IMR-90 (cell line): ENCODE data around the gene COL20A1. TPM values are rescaled to one million over a fixed set of nuclear protein-coding genes. Genes with fewer than 3 reads are reported as not detected.

ENCODE experiments used
- ATAC-seq: fragments of 200-7000 bp; cut with Tn5 transposase; 2 replicates; pipeline ENCODE4 v1.9.1; 2020; ENCODE audit warnings: low read depth, mild to moderate bottlenecking, moderate library complexity
- BruUV-seq: library from RNA; stranded (reverse); fragments of 400-500 nt; replicated peaks from 2 replicates; lab custom pipeline; 2021; lab: Mats Ljungman, UMichigan
- CTCF ChIA-PET: fragments of 300-600 bp; formaldehyde crosslinking; extraction: SDS; loops from one replicate; lab custom pipeline; 2021; ENCODE audit warnings: antibody characterized with exemption; lab: Yijun Ruan, JAX
- POLR2A ChIA-PET: fragments of 300-600 bp; sonication (Branson Sonifier 250); formaldehyde crosslinking; loops from one replicate; lab custom pipeline; 2022; ENCODE audit warnings: antibody characterized with exemption; ENCODE audit not compliant: unreplicated experiment; lab: Charles Lee
- DNase-seq: peaks from one replicate; pipeline ENCODE4 v3.0.0; 2013
- H2AFZ ChIP-seq: replicated peaks from 2 replicates; pipeline ENCODE3; 2013; ENCODE audit warnings: low read length, mild to moderate bottlenecking; ENCODE audit not compliant: poor library complexity
- H2AK5ac ChIP-seq: 2 replicates; pipeline ENCODE4 v1.6.1; 2013; ENCODE audit warnings: low read depth, low read length, inconsistent platforms
- H2AK9ac ChIP-seq: replicated peaks from 2 replicates; pipeline ENCODE3; 2013; ENCODE audit warnings: mild to moderate bottlenecking, low read depth, low read length, moderate library complexity; ENCODE audit not compliant: poor library complexity
- H2BK120ac ChIP-seq: 2 replicates; pipeline ENCODE4 v1.6.1; 2013; ENCODE audit warnings: low read depth, low read length, inconsistent platforms
- H2BK15ac ChIP-seq: 3 replicates; pipeline ENCODE4 v1.6.1; 2013; ENCODE audit warnings: low read depth, low read length, inconsistent platforms
- H2BK20ac ChIP-seq: 2 replicates; pipeline ENCODE4 v1.6.1; 2013; ENCODE audit warnings: low read depth, mild to moderate bottlenecking, inconsistent platforms, low read length, moderate library complexity
- H2BK5ac ChIP-seq: 2 replicates; pipeline ENCODE4 v1.6.1; 2013; ENCODE audit warnings: mild to moderate bottlenecking, low read depth, low read length, inconsistent platforms; ENCODE audit not compliant: poor library complexity, severe bottlenecking
- H3K14ac ChIP-seq: replicated peaks from 2 replicates; pipeline ENCODE4 v1.6.1; 2013; ENCODE audit warnings: low read depth, low read length, inconsistent platforms
- H3K18ac ChIP-seq: 2 replicates; pipeline ENCODE4 v1.6.1; 2013; ENCODE audit warnings: low read depth, low read length, control low read depth
- H3K23ac ChIP-seq: 2 replicates; pipeline ENCODE4 v1.6.1; 2013; ENCODE audit warnings: low read depth, low read length, inconsistent platforms
- H3K27ac ChIP-seq: 2 replicates; pipeline ENCODE4 v1.5.1; 2013; ENCODE audit warnings: mild to moderate bottlenecking, control low read depth, low read length; ENCODE audit not compliant: insufficient read depth
- H3K27me3 ChIP-seq: 2 replicates; pipeline ENCODE4 v1.6.1; 2013; ENCODE audit warnings: low read length; ENCODE audit not compliant: control insufficient read depth, insufficient read depth
- H3K36me3 ChIP-seq: 2 replicates; pipeline ENCODE4 v1.6.1; 2013; ENCODE audit warnings: low read length, mixed read lengths; ENCODE audit not compliant: control insufficient read depth, insufficient read depth
- H3K4ac ChIP-seq: 2 replicates; pipeline ENCODE4 v1.6.1; 2013; ENCODE audit warnings: low read depth, low read length, inconsistent platforms
- H3K4me1 ChIP-seq: 2 replicates; pipeline ENCODE4 v1.6.1; 2013; ENCODE audit warnings: low read length, mixed read lengths; ENCODE audit not compliant: control insufficient read depth, insufficient read depth
- H3K4me2 ChIP-seq: 2 replicates; pipeline ENCODE4 v1.6.1; 2013; ENCODE audit warnings: low read depth, mild to moderate bottlenecking, control low read depth, low read length, moderate library complexity
- H3K4me3 ChIP-seq: 2 replicates; pipeline ENCODE4 v1.5.1; 2013; ENCODE audit warnings: low read depth, mild to moderate bottlenecking, control low read depth, low read length, moderate library complexity; ENCODE audit not compliant: insufficient read depth
- H3K56ac ChIP-seq: 2 replicates; pipeline ENCODE4 v1.6.1; 2013; ENCODE audit warnings: low read length, inconsistent platforms; ENCODE audit not compliant: insufficient read depth; ENCODE audit errors: extremely low read depth
- H3K79me1 ChIP-seq, 2 experiments: 2 replicates each; pipeline ENCODE4 v1.6.1; 2013; ENCODE audit warnings: low read length in 2 of 2, inconsistent platforms in 1 of 2, low read depth in 1 of 2
- H3K9ac ChIP-seq: 2 replicates; pipeline ENCODE4 v1.6.1; 2013; ENCODE audit warnings: low read depth, low read length, control low read depth
- H3K9me1 ChIP-seq: 2 replicates; pipeline ENCODE4 v1.6.1; 2013; ENCODE audit warnings: low read length, inconsistent platforms; ENCODE audit not compliant: insufficient read depth
- H3K9me3 ChIP-seq: 2 replicates; pipeline ENCODE4 v1.6.1; 2013; ENCODE audit warnings: low read length; ENCODE audit not compliant: control insufficient read depth, insufficient read depth
- H4K20me1 ChIP-seq: 2 replicates; pipeline ENCODE4 v1.6.1; 2013; ENCODE audit warnings: low read length, inconsistent platforms; ENCODE audit not compliant: insufficient read depth
- H4K5ac ChIP-seq: 2 replicates; pipeline ENCODE4 v1.6.1; 2013; ENCODE audit warnings: mild to moderate bottlenecking, low read depth, low read length, control low read depth
- H4K8ac ChIP-seq, 2 experiments: 2 replicates each; pipeline ENCODE4 v1.6.1; 2013; ENCODE audit warnings: low read depth in 2 of 2, low read length in 2 of 2, control low read depth in 1 of 2, inconsistent platforms in 1 of 2
- H4K91ac ChIP-seq: 2 replicates; pipeline ENCODE4 v1.6.1; 2013; ENCODE audit warnings: low read depth, low read length, inconsistent platforms; ENCODE audit not compliant: insufficient read depth
- BHLHE40 ChIP-seq: fragments of 150-350 bp; IDR thresholded peaks from 2 replicates; pipeline ENCODE4 v1.6.1; 2016; ENCODE audit warnings: mild to moderate bottlenecking, low read depth, low read length
- CEBPB ChIP-seq: IDR thresholded peaks from 2 replicates; pipeline ENCODE4 v1.6.1; 2012; ENCODE audit warnings: low read depth, low read length, improper control_type of control experiment
- CHD1 ChIP-seq: IDR thresholded peaks from 2 replicates; pipeline ENCODE4 v1.6.1; 2012; ENCODE audit warnings: low read depth, low read length, improper control_type of control experiment
- ELK1 ChIP-seq: fragments of 150-350 bp; IDR thresholded peaks from 2 replicates; pipeline ENCODE4 v1.6.1; 2016; ENCODE audit warnings: low read depth, mild to moderate bottlenecking, low read length, moderate library complexity, borderline replicate concordance
- FOS ChIP-seq: fragments of 150-350 bp; IDR thresholded peaks from 2 replicates; pipeline ENCODE4 v1.6.1; 2016; ENCODE audit warnings: low read depth, low read length
- MAZ ChIP-seq: IDR thresholded peaks from 2 replicates; pipeline ENCODE4 v1.6.1; 2012; ENCODE audit warnings: low read depth, mild to moderate bottlenecking, low read length, improper control_type of control experiment, moderate library complexity, borderline replicate concordance
- MXI1 ChIP-seq: IDR thresholded peaks from 2 replicates; pipeline ENCODE4 v1.6.1; 2012; ENCODE audit warnings: low read depth, mild to moderate bottlenecking, low read length, moderate library complexity, borderline replicate concordance
- NFE2L2 ChIP-seq: fragments of 150-350 bp; IDR thresholded peaks from 2 replicates; pipeline ENCODE4 v1.6.1; 2016; ENCODE audit warnings: low read depth, mild to moderate bottlenecking, low read length
- POLR2A ChIP-seq: IDR thresholded peaks from 2 replicates; pipeline ENCODE4 v1.6.1; 2012; ENCODE audit warnings: mild to moderate bottlenecking, low read depth, low read length
- RAD21 ChIP-seq: IDR thresholded peaks from 2 replicates; pipeline ENCODE4 v1.6.1; 2012; ENCODE audit warnings: low read length, improper control_type of control experiment
- RCOR1 ChIP-seq: IDR thresholded peaks from 2 replicates; pipeline ENCODE4 v1.6.1; 2012; ENCODE audit warnings: mild to moderate bottlenecking, low read length, improper control_type of control experiment; ENCODE audit not compliant: insufficient replicate concordance
- RFX5 ChIP-seq: IDR thresholded peaks from 2 replicates; pipeline ENCODE4 v1.8.0; 2012; ENCODE audit warnings: low read depth, mild to moderate bottlenecking, low read length, moderate library complexity
- SMC3 ChIP-seq: fragments of 150-350 bp; IDR thresholded peaks from 2 replicates; pipeline ENCODE4 v1.6.1; 2016; ENCODE audit warnings: low read depth, mild to moderate bottlenecking, antibody characterized with exemption, low read length, moderate library complexity
- USF2 ChIP-seq: fragments of 150-350 bp; IDR thresholded peaks from 2 replicates; pipeline ENCODE4 v1.6.1; 2017; ENCODE audit warnings: mild to moderate bottlenecking, antibody characterized with exemption, low read length, low read depth
- WGBS, 2 experiments: methylation state at CpG; one replicate each; pipeline versions ENCODE4 v1.1.5 to v1.1.7; 2013; ENCODE audit warnings: missing lambda C conversion rate in 2 of 2; ENCODE audit not compliant: insufficient read length in 1 of 2; ENCODE audit errors: extremely low coverage in 2 of 2; 5-methylcytosine and 5-hydroxymethylcytosine counted together
- dilution Hi-C: fragments of 300-500 bp; cut with HindIII; formaldehyde crosslinking; loops from one replicate; pipeline ENCODE4 v1.14.3; 2018; ENCODE audit warnings: low sequenced_read_pairs; ENCODE audit not compliant: unreplicated experiment
- in situ Hi-C: fragments of 300-500 bp; cut with MboI; formaldehyde crosslinking; loops from 3 replicates; pipeline ENCODE4 v1.14.3; 2019; ENCODE audit warnings: low sequenced_read_pairs, inconsistent platforms, mixed read lengths
- intact Hi-C: fragments of 100-400 bp; cut with micrococcal nuclease; formaldehyde crosslinking; loops from 2 replicates; pipeline ENCODE4 v1.10.0; 2022
- polyA plus RNA-seq, 3 experiments: library from polyadenylated mRNA; depleted of rRNA; stranded (reverse); fragments of >200 nt; gene quantifications; 2 replicates each; pipeline ENCODE4 v1.2.3, GENCODE V29; 2012; ENCODE audit warnings: low replicate concordance in 1 of 3
- total RNA-seq: library from RNA; depleted of rRNA; stranded (reverse); fragments of >200 nt; gene quantifications from 2 replicates; pipeline ENCODE4 v1.2.3, GENCODE V29; 2012
- TF ChIP-seq, protein P1 (sequence below): conservative IDR thresholded peaks from 2 replicates; pipeline ENCODE4 v1.5.1; 2012; ENCODE audit warnings: mild to moderate bottlenecking, low read depth, low read length, improper control_type of control experiment

The COL20A1 gene
- total and polyA plus RNA-seq, 2 of the 4 experiments (the other 2 are of a cell fraction), result not detected

GRCh38 chr20:63278661-63279060 is 14.3 kb upstream of the COL20A1 start (continued):
- TF ChIP-seq, protein P1, sequence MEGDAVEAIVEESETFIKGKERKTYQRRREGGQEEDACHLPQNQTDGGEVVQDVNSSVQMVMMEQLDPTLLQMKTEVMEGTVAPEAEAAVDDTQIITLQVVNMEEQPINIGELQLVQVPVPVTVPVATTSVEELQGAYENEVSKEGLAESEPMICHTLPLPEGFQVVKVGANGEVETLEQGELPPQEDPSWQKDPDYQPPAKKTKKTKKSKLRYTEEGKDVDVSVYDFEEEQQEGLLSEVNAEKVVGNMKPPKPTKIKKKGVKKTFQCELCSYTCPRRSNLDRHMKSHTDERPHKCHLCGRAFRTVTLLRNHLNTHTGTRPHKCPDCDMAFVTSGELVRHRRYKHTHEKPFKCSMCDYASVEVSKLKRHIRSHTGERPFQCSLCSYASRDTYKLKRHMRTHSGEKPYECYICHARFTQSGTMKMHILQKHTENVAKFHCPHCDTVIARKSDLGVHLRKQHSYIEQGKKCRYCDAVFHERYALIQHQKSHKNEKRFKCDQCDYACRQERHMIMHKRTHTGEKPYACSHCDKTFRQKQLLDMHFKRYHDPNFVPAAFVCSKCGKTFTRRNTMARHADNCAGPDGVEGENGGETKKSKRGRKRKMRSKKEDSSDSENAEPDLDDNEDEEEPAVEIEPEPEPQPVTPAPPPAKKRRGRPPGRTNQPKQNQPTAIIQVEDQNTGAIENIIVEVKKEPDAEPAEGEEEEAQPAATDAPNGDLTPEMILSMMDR, result no peak
- no peak for TF ChIP-seq CHD1

DNA sequence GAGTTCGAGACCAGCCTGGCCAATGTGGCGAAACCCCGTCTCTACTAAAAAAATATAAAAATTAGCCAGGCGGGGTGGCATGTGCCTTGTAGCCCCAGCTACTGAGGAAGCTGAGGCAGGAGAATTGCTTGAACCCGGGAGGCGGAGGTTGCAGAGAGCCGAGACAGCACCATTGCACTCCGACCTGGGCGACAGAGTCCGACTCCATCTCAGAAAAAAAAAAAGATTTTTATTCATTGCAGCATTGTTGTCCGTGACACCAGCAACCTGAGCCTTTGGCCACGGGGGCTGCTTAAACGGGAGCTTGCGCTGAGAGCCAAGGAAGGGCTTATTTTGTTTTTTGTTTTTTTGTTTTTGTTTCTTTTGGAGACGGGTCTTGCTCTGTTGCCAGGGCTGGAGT is 13.1 kb upstream of the COL20A1 start:
- no peak overlapping the region for H2AK9ac ChIP-seq
- ATAC-seq, result no peak
- H3K27ac ChIP-seq, result no peak overlapping the region
- CTCF ChIA-PET, result interaction anchor here (1.0 to 1.1 kb wide), 2 partner anchors 30 to 56 kb away, joined by 4 read pairs; no protein-coding TSS in a partner anchor
- H2BK15ac ChIP-seq, result no peak overlapping the region
- H3K4me3 ChIP-seq, result no peak overlapping the region
- no peak overlapping the region for H3K14ac ChIP-seq
- no peak overlapping the region for H2AK5ac ChIP-seq
- no peak overlapping the region for H3K4me2 ChIP-seq
- no peaks in the 10 kb centered on the region for H3K27me3 ChIP-seq
- H3K9me3 ChIP-seq, result no peaks in the 10 kb centered on the region
- no peaks in the 10 kb centered on the region for H3K9me1 ChIP-seq
- intact Hi-C loops, result no loop called here
- H2AFZ ChIP-seq, result no peak overlapping the region
- no peak overlapping the region for H3K56ac ChIP-seq
- no peak overlapping the region for H2BK5ac ChIP-seq
- H4K91ac ChIP-seq, result no peak overlapping the region
- 92% methylated on average over 6 of the region's 15 CpGs; no CpG with 5 or more reads in 1 of the 2 experiments for WGBS, 2 experiments
- POLR2A ChIA-PET, result no interaction called here
- no peak overlapping the region for H3K23ac ChIP-seq
- H3K9ac ChIP-seq, result no peak overlapping the region
- H3K79me1 ChIP-seq, result peaks cover 18 to 47% of the 10 kb centered on the region in 2 experiments
- H3K4ac ChIP-seq, result no peak overlapping the region
- no peak overlapping the region for H3K18ac ChIP-seq
- H3K4me1 ChIP-seq, result no peaks in the 10 kb centered on the region
- in situ Hi-C loops, result no loop called here
- no peak overlapping the region for H4K5ac ChIP-seq
- H4K20me1 ChIP-seq, result peaks cover 69% of the 10 kb centered on the region
- dilution Hi-C loops, result no loop called here
- no peak overlapping the region for H2BK20ac ChIP-seq
- no TSS peak for BruUV-seq
- no peak overlapping the region for H4K8ac ChIP-seq
- no peak for DNase-seq
- no peak overlapping the region for H2BK120ac ChIP-seq
- peaks cover 82% of the 10 kb centered on the region for H3K36me3 ChIP-seq
- TF ChIP-seq USF2, result no peak
- no peak for TF ChIP-seq POLR2A
- no peak for TF ChIP-seq NFE2L2
- TF ChIP-seq FOS, result no peak
- TF ChIP-seq SMC3, result no peak
- TF ChIP-seq MXI1, result no peak
- TF ChIP-seq MAZ, result no peak
- TF ChIP-seq RAD21, result no peak
- TF ChIP-seq RCOR1, result no peak
- TF ChIP-seq CEBPB, result no peak
- no peak for TF ChIP-seq CHD1
- no peak for TF ChIP-seq ELK1
- TF ChIP-seq BHLHE40, result no peak
- TF ChIP-seq RFX5, result no peak
